D721Med (cell line): ENCODE results near the gene AGAP1.

Experiments used
- DNase-seq: peaks from one replicate; pipeline ENCODE4 v3.0.0; 2011; ENCODE audit warnings: low spot score; ENCODE audit not compliant: insufficient read length
- FAIRE-seq: peaks from 2 replicates; lab custom pipeline; 2011; peaks lifted over from hg19 to GRCh38; lab: Jason Lieb, UNC
- TF ChIP-seq, protein P1 (sequence below): IDR thresholded peaks from 2 replicates; pipeline ENCODE4 v1.5.1; 2012; ENCODE audit warnings: mild to moderate bottlenecking, control low read depth; ENCODE audit not compliant: insufficient read depth; ENCODE audit errors: missing control alignments

AGAP1 gene

DNA sequence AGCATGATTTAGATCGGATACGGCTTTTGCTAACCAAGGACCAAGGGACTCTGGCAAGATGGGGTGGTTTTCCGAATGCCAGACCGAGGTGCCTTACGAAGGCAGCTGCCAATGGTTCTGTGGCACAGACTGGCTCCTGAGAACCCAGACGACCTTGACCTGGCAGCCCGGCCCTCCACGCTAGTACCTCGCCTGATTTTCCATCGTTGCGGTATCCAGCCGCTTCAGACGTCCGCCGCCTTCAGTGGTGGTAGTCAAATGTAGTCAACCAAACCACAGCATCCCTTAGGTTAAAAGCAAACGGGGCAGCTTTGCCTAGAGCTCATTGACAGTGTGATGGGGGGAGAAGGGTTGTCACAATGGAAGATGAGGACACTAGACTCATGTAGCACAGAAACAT, 631.7 kb downstream of the AGAP1 start:
- FAIRE-seq (no peak), DNase-seq (no peak)
- TF ChIP-seq, protein P1, sequence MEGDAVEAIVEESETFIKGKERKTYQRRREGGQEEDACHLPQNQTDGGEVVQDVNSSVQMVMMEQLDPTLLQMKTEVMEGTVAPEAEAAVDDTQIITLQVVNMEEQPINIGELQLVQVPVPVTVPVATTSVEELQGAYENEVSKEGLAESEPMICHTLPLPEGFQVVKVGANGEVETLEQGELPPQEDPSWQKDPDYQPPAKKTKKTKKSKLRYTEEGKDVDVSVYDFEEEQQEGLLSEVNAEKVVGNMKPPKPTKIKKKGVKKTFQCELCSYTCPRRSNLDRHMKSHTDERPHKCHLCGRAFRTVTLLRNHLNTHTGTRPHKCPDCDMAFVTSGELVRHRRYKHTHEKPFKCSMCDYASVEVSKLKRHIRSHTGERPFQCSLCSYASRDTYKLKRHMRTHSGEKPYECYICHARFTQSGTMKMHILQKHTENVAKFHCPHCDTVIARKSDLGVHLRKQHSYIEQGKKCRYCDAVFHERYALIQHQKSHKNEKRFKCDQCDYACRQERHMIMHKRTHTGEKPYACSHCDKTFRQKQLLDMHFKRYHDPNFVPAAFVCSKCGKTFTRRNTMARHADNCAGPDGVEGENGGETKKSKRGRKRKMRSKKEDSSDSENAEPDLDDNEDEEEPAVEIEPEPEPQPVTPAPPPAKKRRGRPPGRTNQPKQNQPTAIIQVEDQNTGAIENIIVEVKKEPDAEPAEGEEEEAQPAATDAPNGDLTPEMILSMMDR: no peak

DNA sequence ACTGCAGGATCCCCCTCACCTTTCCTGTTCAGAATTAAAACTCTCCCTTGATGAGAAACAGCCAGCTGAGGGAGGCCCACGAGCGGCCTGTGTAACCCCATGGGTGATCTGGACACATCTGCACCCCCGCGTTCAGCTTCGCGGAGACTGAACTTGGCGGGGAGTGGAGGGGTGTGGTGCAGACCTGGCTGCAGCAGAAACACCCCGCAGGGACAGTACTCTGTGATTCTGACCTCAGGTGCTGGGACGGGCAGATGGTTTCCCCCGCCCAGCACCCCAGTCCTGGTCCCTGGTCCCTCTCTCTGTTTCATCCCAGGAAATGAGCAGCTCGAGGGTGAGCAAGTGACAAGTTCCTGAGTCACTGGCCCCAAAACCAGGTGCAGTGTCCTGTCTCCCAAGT, 633.2 kb downstream of the AGAP1 start:
- TF ChIP-seq, protein P1: no peak
- no peak for DNase-seq
- FAIRE-seq: no peak

DNA sequence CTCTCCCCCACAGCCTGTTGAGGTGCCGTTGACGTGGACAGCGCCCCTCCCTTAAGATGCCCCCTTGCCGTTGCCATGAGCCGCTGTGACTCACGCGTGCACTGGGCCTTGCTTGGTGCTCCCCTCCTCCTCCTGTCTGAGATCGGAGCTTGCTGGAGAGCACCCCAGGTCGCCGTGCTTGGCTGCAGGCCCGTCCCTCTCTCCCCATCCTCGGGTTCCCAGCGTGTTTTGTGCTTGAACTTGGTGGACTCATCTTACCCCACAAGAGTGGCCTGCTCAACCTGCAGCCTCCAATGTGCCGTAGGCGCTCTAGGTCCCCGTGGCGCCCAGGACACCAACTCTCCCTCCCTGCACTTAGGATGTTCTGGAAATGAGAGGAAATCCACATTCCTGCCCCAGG, 634.5 kb downstream of the AGAP1 start:
- TF ChIP-seq, protein P1: no peak
- DNase-seq (no peak), FAIRE-seq (no peak)

DNA sequence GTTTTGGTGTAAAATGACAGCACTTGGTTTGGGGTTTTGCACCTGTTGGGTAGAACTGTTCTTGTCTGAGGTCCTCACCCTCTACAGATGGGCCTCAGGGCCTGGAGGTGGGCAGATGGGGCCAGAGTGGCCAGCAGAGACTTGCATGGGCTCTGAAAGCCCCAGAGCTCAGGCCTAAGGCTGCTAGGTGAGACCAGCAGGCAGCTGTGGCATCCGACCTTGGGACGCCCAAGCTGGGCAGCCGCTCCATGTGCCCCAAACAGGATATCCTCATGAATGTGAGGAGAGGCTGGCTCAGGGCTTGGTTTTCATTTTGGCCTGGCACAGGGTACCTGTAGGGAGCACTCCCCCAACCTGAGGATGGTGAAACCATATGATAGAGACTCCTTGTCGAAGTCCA, 636.1 kb downstream of the AGAP1 start:
- TF ChIP-seq, protein P1: no peak
- DNase-seq (no peak), FAIRE-seq (no peak)

DNA sequence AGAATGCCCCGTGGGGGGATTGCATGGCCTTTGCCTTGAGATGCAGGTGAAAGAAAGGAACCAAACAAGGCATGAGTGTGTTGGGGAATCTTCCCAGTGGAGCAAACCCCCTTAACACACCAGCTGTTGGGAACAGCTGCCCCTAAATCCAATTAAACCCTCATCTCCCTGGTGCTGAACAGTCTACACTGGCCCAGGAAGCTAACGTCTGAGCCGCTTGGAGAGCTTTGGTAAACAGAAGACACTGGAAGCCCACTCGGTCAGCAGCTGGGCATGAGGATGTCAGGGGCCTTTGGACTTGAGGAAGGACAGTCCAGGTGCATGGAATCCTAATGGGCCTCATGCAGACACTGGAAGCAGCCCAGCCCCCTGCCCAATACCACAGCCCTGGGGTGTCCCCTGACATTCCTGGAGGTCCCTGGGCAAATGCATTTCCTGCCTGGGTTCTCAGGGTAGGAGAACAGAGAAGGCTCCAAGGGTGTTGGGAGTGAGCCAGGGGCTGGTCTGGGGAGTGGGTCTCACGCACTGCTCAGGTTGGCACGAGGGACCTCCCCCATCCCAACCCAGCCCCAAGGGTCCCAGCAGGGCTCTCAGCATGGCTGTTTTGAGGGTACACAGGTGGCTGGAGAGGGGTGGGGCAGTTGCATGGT, 636.6 kb downstream of the AGAP1 start:
- DNase-seq (no peak), FAIRE-seq (no peak)
- TF ChIP-seq, protein P1: no peak

DNA sequence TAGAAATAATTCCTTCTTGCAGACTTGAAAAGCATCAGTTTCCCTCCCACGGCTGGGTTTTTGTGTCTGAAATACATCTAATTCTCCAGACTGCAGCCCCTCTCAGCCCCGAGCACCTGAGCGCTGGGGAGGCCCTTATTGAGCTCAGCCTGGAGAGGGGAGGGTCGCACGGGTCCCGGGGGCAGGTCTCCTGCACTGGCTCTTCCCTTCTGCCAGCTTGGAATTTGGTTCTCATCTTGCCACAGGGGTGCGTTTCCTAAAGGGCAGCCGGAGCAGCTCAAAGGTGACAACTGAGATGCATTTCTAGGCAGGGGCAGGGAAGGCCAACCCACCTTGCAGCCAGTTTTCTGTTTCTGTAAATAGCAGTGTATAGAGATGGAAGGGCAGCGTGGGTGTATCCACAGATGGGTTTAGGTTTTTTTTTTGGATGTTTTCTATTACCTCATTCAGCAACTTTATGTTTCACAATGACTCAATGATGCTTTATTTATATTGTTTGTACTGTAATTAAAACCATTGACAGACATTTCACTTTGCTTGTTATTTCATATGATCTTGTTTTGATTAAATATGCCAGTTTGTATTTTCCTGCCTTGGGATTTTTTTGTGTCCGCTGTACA, 637.3 kb downstream of the AGAP1 start:
- no peak for FAIRE-seq
- TF ChIP-seq, protein P1: no peak
- DNase-seq: no peak

DNA sequence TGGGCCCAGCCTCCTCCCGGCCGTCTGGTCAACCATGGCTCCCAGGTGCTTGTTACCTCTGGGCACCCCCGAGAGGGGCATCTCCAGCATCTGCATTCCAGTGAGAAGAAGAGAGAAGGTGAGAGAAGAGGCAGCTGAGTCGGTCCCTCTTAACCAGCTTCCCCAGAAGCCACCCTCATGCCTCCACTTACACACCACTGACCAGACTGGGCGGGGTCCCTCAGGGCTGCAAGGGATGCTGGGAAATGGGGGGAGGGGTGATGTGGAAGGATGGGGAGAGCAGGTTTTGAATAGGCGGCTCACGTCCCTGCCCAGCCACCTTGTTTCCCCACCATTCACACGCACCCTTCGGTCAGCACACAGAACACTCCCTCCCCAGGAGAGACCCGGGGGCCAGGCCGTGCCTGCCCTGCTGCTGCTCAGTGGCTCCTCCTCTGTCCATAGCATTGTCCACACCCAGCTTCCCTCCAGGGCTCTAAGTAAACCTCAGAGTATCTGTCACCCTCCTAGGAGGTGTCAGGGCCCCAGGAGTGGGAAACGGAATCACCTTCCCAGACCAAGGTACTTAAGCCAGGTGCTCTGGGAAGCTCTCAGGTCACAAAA, 639.7 kb downstream of the AGAP1 start:
- FAIRE-seq (no peak), DNase-seq (no peak)
- TF ChIP-seq, protein P1: no peak
